Skeletal muscle satellite cell (primary cell): ENCODE measurements around the gene RTN4R.

ENCODE experiments used
- H3K27me3 ChIP-seq: 2 replicates; pipeline ENCODE4 v1.7.0; 2013; ENCODE audit warnings: low read length; ENCODE audit not compliant: control insufficient read depth, insufficient read depth
- H3K36me3 ChIP-seq: 2 replicates; pipeline ENCODE4 v1.7.0; 2013; ENCODE audit warnings: mild to moderate bottlenecking, control low read depth, low read length; ENCODE audit not compliant: insufficient read depth
- H3K4me1 ChIP-seq: 2 replicates; pipeline ENCODE4 v1.7.0; 2013; ENCODE audit warnings: low read length; ENCODE audit not compliant: control insufficient read depth, insufficient read depth
- H3K4me2 ChIP-seq: 2 replicates; pipeline ENCODE4 v1.7.0; 2013; ENCODE audit warnings: mild to moderate bottlenecking, low read length
- H3K4me3 ChIP-seq: 2 replicates; pipeline ENCODE4 v1.7.0; 2013; ENCODE audit warnings: low read length
- H3K9ac ChIP-seq: 2 replicates; pipeline ENCODE4 v1.7.0; 2013; ENCODE audit warnings: mild to moderate bottlenecking, low read depth, low read length, moderate library complexity
- H3K9me3 ChIP-seq: replicated peaks from 2 replicates; pipeline ENCODE4 v1.7.0; 2013; ENCODE audit warnings: mild to moderate bottlenecking, control low read depth, low read length

The RTN4R gene

DNA sequence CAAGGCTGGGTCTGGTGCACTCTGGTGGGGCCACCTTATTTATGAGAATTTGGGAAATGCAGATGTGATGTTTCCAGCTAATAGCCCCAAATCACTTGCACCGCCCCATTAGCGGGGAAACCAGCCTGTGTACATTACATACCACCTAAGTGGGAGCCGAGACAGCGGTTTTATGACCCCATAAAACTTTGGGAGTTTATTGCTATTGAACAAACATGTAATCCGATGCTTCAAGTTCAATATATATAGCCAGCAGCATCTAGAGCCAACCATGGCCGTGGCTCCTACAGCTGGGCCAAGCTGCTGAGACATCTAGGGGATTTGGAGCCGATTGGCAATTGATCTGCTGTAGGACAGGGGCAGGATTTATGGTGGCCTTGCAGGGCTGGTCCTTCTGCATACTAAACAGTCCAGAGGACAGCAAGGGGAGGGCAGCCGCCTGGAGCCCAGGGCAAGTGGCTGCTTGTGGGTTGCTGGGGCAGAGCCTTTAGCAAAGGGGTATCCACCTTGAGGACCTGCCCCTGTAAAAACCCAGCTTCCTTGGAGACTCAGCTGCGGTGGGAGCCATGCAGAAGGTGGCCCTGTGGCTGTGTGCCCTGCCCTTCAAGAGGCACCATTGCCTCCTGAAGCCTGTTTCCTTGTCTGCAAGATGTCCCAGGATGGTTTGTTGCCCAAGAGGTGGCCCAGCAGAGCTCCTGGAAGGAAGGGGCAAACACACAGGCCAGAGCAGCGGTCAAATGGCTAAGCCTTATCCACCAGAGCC, 69.4 kb downstream of the RTN4R start:
- H3K27me3 ChIP-seq, result peaks cover 23% of the 10 kb centered on the region
- no peak overlapping the region for H3K9ac ChIP-seq
- H3K36me3 ChIP-seq, result no peaks in the 10 kb centered on the region
- no peak overlapping the region for H3K4me3 ChIP-seq
- no peak overlapping the region for H3K4me2 ChIP-seq
- peaks cover 6% of the 10 kb centered on the region for H3K4me1 ChIP-seq
- no peaks in the 10 kb centered on the region for H3K9me3 ChIP-seq

DNA sequence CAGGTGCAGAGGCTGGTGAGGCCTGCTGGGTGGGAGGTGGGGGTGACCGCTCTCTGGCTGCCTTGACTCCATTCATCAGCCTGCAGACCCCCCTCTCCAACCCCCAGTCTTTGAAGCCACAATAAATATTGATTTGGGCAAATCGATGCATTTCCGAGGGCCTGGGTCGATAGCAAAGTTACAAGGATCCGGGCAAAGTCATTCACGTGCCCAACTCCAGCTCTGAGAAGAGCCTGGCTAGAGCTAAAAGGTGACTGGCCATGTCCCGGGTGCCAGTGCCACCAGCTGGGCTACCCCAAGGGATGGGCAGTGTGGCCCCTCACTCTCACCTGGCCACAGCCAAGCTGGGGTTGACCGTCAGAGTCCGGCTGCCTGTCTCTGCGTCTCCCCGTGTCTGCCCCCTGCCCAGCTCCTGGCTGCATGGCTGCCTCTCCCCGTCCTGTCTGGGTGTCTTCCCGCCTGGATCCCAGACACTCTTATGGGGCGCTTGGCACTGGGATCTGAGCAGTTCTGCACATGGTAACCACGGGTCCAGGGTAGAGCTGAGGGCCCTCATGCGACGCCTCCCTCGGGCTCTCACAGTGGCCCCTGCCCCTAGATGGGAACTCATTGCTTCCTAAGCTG, 70.6 kb downstream of the RTN4R start:
- Histone ChIP-seq H3K36me3 (no peaks in the 10 kb centered on the region), H3K9me3 (no peaks in the 10 kb centered on the region), H3K4me1 (no peaks in the 10 kb centered on the region), H3K9ac (no peak overlapping the region), H3K4me2 (no peak overlapping the region), H3K27me3 (peaks cover 23% of the 10 kb centered on the region), H3K4me3 (no peak overlapping the region)

DNA sequence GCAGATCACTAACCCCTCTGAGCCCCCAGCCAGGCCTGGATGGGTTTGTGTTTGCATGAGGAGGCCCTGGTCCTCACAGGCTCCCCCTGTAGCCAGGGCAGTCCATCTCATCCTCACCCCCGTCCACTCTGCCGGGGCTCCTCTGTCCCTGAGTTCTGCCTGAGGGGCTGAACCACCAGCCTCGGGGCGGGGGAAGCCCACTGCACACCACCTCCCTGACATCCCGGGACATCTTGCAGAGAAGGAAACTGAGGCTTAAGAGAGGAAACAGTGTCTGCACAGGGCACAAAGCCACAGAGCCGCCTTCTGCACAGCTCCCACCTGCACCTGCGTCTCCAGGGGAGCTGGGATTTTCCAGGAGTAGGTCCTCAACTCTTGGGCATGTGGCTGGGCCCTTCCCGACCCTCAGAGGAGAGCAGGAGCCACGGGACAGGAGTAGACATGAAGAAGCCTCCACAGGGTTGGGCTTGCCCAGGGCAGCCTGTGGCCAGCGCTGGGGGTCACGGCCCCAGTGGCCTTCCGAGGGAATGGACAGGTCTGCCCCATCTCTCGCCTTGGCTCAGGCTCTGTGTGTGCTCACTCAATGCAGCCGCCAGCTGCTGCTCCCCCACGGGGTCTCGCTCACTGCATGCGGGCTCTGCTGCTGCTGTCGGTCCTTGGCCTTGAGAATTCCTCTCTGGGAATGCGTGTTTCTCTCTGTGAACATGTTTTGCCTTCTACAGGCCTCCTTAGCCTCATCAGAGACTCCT, 71.8 kb downstream of the RTN4R start:
- Histone ChIP-seq H3K27me3 (peaks cover 24% of the 10 kb centered on the region), H3K4me1 (no peaks in the 10 kb centered on the region), H3K4me2 (no peak overlapping the region), H3K9me3 (no peaks in the 10 kb centered on the region), H3K4me3 (no peak overlapping the region), H3K9ac (no peak overlapping the region), H3K36me3 (no peaks in the 10 kb centered on the region)

DNA sequence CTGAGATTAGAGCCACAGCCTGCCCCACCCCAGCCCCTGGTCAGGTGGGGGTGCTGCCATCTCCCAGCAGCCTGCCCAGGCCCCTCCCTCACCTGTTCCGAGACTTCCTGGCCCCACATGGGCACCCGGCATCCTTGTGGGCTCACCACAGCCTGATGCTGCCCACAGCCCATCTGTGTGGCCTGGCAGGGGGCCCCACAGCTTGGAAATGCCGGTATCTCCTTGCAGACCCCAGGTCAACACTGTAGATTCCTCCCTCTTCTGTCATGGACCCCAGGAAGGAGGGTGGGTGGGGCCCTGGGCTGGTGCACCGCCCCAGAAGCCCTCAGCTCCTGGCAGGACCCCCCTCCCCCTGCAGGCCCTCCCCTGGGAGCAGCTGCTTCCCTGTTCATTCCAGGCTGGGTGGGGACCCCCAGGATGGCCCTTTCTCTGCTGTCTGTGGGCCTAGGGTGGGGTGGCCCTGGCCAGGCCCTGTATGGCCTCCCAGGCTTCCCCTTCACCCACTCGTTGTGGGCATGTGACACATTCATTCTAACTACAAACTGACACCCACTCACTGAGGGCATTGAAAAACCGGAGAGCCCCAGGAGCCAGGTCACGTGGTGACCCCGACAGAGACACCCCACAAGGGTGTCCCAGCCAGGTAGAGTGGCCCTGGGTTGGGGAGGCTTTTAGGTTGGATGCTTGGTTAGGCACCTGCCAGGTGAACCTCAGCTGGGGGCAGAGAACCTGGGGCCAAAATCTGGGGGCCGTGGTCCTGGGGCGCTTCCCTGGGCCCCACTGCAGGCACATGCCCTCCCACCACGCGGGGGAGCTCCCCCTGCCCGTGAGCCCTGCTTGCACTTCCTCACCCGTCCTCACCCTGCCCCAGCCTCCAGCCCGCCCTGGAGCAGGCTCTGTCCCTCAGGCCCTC, 73.2 kb downstream of the RTN4R start:
- no peak overlapping the region for H3K4me2 ChIP-seq
- H3K36me3 ChIP-seq, result no peaks in the 10 kb centered on the region
- peaks cover 31% of the 10 kb centered on the region for H3K27me3 ChIP-seq
- H3K9me3 ChIP-seq, result no peaks in the 10 kb centered on the region
- H3K4me1 ChIP-seq, result no peaks in the 10 kb centered on the region
- no peak overlapping the region for H3K9ac ChIP-seq
- H3K4me3 ChIP-seq, result no peak overlapping the region

DNA sequence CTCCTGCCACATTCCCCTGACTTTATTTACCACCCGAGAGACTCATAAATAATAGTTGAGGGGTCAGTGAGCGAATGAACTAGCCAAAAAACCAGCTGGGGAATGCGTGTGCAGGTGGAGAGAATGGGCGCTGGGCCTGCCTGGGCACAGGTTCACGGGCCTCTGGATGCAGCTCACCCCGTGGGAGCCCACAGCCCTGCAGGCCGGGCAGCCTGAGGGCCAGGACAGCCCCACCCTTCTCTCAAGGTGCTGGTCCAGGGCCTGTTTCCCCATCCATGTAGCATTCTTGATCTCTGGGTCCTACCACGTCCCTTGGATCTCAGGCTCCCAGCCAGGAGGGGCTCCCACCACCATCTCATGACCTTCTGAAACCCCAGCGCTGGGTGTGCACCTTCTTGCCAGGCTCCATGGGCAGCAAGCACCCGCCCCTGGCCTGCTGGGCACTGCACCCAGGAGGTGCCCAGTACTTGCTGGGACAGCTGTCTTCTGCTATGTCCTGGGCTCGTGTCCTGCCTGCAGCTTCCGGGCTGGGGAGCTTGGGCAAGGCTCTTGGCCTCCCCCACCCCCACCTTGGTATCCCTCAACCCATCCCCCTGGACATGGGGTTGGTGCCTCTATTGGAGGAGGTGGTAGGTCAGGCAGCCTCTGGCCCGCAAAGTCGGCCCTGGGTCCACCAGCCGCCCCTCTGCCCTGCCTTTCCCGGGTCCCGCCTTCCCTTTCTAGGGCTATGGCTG, 74.2 kb downstream of the RTN4R start:
- no peak overlapping the region for H3K4me3 ChIP-seq
- H3K9me3 ChIP-seq, result no peaks in the 10 kb centered on the region
- no peak overlapping the region for H3K4me2 ChIP-seq
- H3K27me3 ChIP-seq, result peaks cover 21% of the 10 kb centered on the region
- H3K9ac ChIP-seq, result no peak overlapping the region
- no peaks in the 10 kb centered on the region for H3K4me1 ChIP-seq
- H3K36me3 ChIP-seq, result no peaks in the 10 kb centered on the region

DNA sequence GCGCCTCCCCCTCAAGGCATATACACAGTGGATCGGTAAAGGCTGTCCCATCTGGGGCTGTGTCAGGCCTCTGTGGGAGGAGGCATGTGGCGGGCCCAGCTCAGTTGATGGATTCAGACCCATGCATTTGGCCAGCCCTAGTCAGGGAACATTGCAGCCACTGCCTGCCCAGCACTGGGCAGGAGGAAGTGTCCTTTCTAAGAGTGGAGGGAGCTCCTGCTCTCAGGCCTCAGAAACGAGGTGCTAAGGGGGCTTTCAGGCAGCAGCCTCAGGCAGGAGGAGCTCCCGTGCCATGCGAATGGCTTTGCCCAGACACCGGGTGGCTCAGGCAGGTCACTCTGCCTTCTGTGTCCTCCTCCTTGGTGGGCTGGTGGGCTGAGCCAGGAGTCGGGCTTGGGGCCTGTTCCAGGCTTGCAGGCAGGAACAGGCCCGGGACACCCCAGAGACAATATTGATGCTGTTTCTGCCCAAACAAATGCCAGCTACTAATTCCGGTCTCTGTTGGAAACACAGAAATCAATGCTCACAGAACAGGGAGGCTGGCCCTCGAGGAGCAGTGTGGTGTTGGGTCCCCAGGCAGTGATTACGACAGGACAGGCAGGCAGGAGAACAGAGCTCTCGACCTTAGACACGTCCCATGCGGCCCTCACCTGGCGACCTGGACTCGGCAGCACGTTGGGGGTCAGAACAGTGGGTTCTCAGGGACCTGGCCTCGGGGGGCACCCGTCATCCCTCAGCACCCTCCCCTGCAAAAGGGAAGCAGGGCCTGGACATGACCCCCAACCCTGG, 75.0 kb downstream of the RTN4R start:
- Histone ChIP-seq H3K36me3 (no peaks in the 10 kb centered on the region), H3K4me3 (no peak overlapping the region), H3K4me1 (no peaks in the 10 kb centered on the region), H3K9ac (no peak overlapping the region), H3K27me3 (peaks cover 15% of the 10 kb centered on the region), H3K9me3 (no peaks in the 10 kb centered on the region), H3K4me2 (no peak overlapping the region)

DNA sequence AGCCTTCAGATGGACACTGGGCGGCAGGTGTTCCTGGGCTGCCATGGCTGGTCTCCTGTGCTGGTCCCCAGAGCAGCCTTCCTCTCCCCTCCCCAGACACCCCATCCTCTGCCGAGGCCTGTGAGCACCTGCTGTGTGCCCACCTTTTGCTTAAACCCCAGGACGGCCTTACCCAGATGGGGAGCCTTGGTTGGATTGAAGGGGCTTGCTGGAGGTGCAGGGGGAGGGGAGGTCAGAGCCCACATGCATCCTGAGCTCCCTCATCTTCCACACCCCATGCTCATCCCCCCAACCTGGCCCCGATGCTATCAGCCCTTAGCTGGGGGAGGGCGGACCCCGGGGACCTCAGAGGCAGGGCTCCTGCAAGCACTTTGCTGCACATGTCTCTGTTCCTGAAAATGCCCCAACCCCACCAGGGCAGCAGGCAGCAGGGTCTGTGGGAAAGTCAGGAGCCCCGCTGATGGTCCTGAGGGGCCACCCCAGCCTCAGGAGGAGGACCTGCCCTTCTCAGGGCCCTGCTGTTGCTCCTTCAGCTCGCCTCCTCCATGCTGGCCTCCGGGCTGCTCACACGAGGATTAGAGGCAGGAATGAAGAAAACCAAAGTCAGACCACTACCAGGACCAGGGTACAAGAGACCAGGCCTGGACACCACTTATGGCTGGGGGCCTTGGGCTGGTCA, 75.7 kb downstream of the RTN4R start:
- H3K27me3 ChIP-seq, result peaks cover 15% of the 10 kb centered on the region
- H3K4me1 ChIP-seq, result no peaks in the 10 kb centered on the region
- H3K9ac ChIP-seq, result no peak overlapping the region
- H3K36me3 ChIP-seq, result no peaks in the 10 kb centered on the region
- no peak overlapping the region for H3K4me3 ChIP-seq
- no peak overlapping the region for H3K4me2 ChIP-seq
- H3K9me3 ChIP-seq, result no peaks in the 10 kb centered on the region

DNA sequence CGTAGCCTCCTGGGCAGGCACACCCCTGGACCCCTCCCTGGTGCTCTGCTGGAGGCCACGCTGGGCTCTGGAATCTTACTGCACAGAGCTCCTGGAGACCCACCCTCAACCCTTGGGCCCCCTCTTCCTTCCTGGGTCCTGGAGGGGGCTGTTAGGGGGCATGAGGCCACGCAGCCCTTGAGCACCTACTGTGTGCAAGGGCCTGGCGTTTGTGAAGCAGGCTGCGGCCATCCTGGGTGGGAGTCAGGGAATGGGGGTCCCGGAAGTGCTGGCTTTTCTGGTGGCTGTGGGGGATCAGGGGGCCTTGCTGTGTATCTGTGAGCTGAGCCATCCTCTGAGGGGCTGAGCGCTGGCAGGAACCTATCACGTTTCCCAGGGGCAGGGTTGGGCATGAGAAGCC, 76.3 kb downstream of the RTN4R start:
- no peaks in the 10 kb centered on the region for H3K4me1 ChIP-seq

More for the DNA sequence above, 76.3 kb downstream of the RTN4R start:
- Histone ChIP-seq H3K36me3 (no peaks in the 10 kb centered on the region), H3K4me2 (no peak overlapping the region), H3K4me3 (no peak overlapping the region), H3K9me3 (no peaks in the 10 kb centered on the region), H3K9ac (no peak overlapping the region), H3K27me3 (peaks cover 15% of the 10 kb centered on the region)
